HG02610 (cell line): ENCODE measurements around the gene B3GALNT2.
"Not testable (repeated sequence)": the region's sequence is repeated elsewhere in the genome, so short reads cannot be mapped to it uniquely, and the experiment has no call there.

Source experiments
- ATAC-seq: cut with Tn5 transposase; IDR thresholded peaks from one replicate; pipeline ENCODE4 v1.9.1; 2021; ENCODE audit warnings: mild to moderate bottlenecking, moderate library complexity; ENCODE audit not compliant: unreplicated experiment

Gene B3GALNT2

DNA sequence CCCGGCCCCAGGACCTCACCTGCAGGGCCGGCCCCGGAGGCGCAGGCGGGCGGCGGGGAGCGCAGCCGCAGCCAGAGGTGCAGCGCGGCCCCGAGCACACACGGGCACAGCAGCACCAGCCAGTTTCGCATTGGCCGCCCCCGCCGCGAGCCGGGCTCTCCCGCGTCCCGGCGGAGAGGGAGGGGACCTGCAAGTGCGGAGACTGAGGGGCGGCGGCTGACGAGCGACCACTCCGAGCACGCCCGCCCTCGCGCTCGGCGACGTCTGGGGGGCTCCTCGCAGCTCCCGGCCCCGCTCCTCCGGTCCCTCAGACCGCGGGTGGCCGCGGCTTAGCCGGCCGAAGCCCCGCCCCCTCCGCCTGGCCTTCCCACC lies at the start of gene B3GALNT2:
Gene B3GALNT2, minus strand, starts transcription at position 331 of the 372 bp plus-strand sequence. Its CDS starts 200 bp downstream, at position 131.
- peak; percentile 33 for ATAC-seq

DNA sequence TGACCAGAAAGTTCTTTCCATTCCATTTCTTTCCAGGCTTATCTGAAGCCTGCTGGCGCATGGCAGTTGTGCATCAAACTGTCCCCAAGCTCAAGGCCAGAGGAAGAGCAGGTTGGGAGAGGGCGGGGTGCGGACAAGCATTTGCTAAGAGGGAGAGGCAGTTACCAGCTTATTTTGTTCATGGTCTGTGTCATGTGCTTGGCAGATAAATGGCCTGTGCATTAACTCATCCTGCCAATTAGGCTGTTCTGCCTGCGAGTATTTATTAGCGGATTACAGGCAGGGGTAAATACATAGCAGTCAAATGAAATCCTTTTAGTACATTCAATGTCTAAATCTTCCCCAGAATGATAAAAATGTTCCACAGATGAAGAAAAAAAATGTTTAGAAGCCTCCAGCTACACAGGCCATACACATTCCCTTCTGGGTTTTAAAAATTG lies 48.9 kb upstream of the B3GALNT2 start:
- ATAC-seq: no peak

DNA sequence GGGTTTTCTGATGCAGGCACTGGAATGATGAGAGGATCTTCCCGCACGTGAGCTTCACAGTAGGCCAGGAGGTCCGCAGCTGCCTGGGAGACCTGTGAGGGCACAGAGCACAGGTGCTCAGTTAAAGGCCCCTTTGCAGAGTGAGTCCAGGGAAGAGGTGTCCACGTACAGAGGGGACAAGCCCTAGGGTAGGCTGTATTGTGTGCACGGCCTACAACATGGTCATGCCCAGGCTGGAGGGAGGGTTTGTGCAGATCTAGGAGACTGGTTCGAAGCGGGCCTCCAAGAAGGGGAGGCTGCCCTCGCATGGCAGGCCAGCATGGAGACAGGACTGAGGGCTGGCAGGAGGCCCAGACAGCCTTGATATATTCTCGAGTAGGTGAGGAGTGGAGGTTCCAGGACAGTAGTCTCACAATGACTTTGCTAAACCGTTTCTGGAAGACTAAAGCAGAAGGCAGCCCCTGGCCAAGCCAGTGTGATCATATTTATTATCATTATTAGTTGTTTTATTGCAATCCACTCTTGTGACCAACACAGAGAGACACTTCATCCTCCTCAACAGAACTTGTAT lies 48.0 kb upstream of the B3GALNT2 start:
- ATAC-seq: no peak

DNA sequence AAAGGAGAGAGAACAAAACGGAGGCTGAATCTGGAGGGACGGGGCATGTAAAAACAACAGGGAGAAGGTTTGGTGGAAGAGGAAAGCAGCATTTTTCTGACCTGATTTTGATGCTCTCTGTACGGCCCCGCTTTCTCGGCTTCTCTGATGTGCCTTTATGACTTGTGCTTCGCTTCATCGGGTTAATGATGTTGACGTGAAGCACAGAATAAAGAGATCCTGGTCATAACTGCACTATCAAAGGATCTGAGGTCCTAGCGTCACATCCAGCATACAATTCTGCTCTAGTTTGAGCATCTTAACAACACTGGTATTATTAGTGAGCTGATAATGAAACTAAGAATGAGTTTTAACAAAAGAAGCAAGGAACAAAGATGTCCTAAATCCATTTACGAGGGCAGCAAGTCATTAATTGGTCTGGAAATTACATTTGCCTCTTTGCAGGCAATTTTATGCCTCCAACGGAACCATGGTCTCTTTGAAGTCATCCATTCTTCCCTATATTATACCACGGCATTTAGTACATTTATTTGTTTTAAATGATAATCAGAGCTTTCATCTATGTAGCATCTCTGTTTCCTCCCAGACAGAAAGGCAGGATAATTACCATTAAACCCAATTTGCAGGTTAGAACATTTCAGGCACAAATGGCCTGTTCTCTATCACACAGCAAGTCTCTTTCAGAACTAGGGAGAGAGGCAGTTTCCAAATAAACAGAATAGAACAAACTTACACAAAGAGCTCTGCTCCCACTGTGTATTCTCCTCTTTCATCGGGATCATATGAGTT lies 45.3 kb upstream of the B3GALNT2 start:
- ATAC-seq: no peak

DNA sequence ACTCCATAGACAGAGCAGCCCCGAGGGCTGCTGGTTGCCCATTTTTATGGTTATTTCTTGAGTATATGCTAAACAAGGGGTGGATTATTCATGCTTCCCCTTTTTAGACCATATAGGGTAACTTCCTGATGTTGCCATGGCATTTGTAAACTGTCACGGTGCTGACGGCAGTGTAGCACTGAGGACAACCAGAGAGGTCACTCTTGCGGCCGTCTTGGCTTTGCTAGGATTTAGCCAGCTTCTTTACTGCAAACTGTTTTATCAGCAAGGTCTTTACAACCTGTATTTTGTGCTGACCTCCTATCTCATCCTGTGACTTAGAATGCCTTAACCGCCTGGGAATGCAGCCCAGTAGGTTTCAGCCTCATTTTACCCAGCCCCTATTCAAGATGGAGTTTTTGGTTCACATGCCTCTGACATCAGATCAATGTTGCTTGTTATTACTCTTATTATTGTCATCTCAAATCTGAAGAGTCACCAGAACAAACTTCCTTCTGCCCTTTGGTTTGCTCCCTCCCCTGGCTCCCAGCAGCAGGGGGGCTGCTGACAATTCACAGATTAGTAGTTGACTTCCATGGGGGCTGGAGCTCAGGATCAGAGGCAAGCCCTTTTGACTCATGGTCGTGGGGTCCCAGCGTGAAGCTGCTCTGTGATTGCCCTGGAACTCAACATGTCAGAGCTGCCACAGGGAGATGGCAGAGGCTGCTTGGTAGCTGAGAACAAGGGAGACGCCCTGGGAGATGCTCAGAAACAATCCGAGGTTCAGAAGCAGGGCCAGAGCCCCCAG lies 42.3 kb upstream of the B3GALNT2 start:
- ATAC-seq: not testable (repeated sequence)

DNA sequence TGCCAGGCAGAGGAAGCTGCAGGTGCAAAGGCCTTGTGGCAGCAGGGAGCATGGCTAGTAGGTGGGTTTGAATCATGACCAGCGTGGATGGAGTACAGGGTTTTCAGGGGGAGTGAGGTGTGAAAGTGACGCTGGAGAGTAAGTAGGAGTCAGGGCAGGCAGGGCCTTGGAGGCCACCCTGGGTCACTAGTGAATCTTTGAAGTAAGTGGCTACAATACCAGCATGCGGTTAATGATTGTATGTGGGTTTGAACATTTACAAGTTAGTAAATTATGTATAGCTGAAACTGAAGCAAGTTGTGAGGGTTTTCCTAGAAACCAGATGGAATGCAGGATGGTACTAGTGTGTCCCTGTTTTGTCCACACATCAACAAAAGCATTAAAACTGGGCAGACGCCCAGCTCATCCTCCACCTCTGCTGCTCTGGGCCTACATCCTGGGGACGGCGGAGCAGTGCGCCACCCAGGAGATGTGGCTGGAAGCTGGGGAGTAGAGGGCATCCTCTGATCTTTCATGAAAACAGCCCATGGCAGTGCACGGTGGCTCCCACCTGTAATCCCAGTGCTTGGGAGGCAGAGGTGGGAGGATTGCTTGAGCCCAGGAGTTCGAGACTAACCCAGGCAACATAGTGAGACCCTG lies 41.2 kb upstream of the B3GALNT2 start:
- no peak for ATAC-seq

DNA sequence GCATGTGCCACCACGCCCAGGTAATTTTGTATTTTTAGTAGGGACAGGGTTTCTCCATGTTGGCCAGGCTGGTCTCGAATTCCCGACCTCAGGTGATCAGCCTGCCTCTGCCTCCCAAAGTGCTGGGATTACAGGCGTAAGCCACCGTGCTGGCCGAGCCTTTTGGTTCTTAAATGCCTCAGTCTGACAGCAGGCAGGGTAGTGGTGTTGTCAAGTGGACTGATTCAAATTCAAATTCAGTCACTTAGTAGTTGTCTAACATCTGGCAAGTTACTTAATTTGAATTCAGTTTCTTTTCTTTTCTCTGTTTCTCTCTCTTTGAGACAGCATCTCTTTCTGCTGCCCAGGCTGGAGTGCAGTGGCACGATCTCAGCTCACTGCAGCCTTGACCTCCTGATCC lies 38.6 kb upstream of the B3GALNT2 start:
- not testable (repeated sequence) for ATAC-seq

DNA sequence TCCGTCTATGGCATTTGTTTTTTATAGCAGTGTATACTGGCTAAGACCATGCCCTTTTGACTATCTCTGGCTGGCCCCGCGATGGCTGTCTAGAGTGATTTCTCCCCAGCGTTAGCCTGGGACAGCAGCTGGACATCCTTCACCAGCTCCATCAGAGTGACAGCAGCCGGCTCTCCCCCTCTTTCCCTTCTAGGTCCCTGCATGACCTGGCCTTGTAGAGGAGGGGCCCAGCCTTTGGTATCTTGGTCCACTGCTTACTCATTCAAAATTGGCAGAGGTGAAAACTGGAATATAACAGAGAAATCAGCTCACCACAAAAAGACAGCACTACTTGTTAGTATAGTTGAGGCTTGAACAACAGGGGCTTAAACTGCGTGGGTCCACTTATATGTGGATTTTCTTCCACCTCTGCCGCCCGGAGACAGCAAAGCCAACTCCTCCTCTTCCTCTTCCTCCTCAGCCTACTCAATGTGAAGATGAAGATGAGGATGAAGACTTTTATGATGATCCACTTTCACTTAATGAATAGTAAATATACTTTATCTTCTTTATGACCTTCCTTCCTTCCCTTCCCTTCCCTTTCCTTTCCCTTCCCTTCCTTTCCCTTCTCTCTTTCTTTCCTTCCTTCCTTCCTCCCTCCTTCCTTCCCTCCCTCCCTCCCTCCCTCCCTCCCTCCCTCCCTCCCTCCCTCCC lies 29.4 kb upstream of the B3GALNT2 start:
- no peak for ATAC-seq

DNA sequence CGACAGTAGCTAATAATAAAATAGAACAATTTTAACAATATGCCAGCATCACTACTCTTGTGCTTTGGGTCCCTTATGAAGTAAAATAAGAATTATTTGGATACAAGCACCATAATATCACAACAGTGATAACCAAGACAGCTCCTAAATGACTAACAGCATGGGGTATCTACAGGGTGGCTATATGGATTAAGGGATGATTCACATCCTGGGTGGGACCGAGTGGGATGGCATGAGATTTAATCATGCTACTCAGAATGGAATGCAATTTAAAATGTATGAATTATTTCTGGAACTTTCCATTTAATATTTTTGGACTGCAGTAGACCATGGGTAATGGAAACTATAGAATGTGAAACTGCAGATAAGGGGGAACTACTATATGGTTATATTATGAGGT lies 28.1 kb upstream of the B3GALNT2 start:
- ATAC-seq: no peak

DNA sequence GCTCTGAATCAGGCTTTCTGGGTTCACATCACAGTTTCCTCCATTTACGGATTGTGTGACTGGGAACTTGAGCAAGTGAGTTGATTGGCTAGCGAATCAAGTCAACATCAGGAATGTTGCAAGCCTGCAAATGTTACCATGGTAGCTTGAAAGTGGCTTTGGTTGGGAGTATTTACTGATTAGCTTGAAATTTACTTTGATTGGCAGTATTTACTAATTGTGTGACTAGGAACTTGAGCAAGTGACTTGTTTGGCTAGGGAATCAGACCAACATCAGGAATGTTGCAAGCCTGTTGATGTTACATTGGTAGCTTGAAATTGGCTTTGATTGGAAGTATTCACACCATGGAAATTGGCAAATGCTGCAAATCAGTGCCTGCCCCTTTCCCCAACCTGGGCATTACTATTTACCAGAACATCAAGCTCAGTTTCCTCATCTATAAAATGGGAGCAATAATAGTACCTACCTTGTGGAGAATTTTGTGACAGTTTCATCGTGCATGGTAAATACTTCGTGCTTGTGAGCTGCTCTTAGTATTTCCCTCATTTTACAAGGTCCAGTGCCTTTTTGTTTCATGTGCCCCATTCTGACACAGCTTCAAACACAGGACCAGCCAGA lies 23.1 kb upstream of the B3GALNT2 start:
- no peak for ATAC-seq

DNA sequence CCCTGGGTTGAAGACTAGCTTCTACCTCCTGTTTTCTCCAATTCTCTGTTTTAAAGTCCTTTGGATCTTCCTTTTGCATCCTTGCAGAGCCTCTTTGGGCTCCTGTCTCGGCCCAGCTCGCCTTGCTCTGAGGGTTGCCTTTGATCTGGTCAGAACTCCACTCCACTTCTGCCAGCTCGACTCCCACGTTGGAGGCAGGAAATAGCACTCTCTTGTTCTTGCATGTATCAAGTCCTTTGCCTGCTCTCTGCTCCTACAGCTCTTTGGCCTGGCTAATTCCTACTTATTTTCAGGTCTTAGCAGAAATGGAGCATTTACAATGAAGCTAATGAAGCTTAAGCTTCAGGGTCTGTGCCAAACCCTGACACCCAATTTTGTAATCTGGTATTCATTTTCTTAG lies 21.1 kb upstream of the B3GALNT2 start:
- ATAC-seq: no peak

DNA sequence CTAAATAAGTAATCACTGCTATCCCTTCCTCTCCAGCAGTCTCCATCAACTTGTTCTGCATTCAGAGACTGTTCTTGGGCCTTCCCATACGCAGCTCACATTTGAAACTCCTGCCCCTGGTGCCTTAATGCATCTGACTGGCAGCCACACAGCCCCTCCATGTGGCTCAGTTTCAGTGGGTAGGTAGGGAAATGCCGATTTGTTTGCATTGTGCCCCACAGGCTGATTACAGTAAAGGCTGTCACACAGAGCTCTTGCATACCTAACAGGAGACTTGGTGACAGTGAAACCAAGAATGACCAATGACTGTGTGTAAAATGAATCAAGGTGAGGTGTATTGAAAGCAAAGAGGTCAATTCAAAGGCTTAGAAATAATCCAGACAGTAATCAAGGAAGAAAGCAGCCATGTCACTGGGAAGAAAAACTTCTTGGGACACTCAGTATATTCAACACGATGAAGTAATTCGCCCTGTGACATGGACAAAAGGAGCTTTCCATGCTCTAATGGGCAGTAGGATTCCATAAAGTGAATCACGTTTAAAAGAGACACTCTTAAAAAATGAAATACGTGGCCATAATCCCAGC lies 12.7 kb upstream of the B3GALNT2 start:
- ATAC-seq: peak; percentile 96

DNA sequence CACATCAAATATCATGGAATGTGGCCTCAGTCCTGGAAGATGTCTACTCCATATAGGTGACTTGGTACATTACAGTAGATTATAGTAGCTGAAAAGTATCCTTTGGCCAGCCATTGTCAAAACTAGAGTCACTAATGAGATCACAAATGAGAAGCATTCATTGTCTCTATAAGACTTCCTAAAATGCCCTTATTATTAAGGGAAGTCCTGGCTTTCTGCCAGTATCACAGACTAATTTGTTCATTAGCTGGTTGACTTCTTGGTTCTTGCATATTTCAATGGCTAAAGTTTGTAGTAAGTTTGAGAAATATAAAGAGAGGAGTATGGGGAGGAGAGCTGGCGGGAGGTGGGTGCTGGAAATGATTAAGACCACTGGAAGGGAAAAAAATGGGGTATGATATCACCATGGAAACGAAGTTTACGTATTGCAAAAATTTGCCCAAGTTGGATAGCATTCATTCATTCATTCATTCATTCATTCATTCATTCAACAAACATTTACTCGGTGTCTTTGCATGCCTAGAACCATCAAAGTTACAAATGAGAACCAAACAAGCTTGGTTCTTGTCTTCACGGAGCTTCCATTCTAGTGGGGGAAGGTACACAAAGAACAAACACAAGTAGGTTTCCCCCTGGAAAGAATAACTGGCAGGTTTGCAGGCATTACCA lies 11.7 kb upstream of the B3GALNT2 start:
- no peak for ATAC-seq

DNA sequence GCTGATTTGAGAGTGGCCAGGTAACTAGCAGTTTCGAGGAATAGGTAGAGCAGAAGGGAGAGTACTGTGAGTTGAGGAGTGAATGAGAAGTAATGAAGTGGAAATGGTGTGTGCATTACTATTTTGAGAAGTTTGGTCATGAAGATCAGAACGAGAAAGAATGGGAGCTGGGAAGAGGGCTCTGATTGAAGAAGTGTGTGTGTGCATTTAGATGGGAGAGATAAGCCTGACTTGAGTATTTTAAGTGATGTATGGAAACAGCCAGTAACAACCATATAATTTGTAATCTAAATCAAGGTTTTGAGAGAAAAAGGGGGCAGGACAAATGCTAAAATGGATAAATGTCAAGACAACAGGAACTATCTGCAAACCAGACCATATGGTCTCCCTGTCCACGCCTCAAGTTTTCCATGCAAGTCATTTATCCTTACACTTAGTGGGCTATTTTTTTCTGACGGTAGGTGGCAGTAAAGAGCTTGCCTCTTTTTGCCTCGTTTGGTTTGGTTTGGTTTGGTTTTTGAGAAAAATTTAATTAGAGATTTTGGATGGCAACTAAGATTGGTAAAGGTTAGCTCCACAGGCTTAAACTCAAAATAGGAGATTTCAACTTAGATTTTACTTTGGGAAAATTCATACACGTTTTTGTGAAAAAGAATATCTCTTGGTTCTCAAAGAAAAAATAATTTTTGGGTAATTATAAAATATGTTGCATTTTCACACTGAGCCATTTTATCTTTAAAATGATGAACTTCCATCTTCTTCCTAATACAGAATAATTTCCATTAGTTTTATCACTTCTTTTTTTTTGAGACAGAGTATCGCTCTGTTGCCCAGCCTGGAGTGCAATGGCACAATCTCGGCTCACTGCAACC lies 9.5 kb upstream of the B3GALNT2 start:
- ATAC-seq: no peak

DNA sequence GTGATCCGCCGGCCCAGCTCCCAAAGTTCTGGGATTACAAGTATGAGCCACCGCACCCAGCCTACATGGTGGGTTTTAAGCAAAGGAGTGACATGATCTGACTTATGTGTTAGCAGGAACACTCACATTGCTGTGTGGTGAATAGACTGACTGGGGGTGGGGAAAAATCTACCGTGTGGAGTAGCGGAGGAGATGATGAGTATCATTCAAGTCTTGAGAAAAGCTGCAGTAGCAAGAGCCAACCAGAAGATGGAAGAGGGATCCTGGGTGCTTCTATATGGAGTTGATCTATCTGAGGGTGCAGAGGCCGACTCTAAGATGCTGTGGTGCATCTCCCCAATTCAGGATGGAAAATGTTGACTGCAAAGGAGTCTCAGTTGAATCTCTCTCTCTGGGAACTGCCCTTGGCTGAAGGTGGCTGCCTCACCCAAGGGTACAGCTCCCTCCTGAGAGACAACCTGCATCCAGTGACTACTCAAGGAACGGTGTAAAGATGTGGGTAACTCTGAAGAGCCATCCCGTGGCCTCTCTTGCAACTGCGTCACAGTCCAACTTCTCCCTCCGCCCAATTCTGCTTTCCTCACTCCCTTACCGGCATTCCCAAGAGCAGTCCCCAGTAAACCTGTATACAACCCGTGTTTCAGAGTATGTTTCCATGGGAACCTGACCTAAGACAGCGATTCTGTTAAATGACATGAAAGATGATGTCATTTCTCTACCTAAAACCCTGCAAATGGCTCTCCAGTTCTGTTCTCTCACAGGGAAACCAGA lies 7.4 kb upstream of the B3GALNT2 start:
- no peak for ATAC-seq

DNA sequence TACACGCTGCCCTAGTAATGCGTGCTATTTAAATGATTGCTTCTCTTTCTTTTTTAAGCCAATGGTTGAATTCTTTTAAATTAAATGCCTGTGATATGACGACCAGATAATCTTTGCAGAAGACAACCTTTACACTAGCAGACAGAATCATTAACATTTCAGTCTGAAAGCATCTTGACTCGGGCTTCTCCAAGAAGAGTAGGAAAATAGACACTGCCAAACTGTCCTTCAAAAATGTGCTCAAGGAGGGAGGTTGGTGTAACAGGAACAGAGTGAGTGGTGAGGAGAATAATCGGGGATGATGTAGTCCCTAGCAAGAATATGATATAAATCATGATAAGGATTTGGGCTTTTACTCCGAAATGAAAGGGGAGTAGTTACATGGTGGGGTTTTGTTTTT lies 6.6 kb upstream of the B3GALNT2 start:
- no peak for ATAC-seq

DNA sequence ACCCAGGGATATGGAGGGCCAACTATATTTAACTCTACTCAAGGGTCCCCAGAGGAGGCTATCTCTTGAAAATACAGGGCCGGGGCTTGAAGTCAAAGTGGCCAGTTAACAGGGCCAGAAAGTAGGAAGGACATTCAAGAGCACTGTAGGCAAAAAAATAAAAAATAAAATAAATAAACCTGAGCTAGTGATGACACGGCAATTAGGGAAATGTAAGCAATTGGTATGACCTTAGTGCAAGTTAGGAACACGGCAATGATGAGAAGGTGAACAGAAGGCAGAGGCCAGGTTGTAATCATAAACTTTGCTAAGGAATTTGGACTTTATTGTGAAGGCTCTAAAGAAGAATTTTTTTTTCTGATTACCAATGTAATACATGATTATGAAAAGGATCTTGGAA lies 3.4 kb upstream of the B3GALNT2 start:
- ATAC-seq: no peak
